ENCODE results near the gene OXER1.

DNA sequence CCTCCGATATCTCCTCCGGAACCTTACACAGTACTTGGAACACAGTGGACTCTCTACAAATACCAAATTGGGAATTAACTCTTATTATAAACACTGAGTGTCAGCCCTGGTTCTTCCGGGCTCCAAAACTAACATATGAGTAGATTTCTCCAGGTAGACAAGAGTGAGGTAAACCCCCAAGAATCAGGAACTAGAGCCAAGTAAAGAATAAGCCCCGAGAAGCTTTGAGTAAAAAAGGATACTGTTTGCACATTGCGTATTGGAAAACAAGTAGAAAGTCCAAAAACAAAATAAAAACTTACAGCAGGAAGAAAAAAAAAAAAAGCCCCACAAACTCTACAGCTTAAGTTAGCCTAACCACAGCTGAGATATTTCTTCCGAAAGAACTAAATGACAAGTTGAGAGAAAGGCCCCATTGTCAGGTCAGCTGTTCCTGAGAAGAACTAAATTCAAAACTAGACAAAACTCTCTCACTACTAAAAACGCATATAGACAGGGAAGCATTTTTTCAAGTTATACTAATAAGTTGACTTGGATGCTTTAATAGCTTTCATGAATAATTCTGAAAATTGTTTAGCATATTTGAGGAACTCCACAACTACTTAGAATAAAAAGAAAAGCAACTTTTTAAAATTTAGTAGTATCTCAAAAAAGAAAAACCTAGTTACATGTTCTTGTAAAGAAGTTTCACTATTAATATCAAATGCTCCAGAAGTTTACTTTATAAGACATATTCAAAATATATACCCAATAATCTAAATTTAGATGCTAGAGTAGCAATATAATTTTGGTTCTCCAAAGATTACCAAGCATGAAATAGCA lies 32.7 kb upstream of the OXER1 start:
- TF ChIP-seq ZIC2 (tag by site-specific recombination; IDR thresholded peaks at IDR 0.05) (no peak), ZBTB10 (tag by site-specific recombination; IDR thresholded peaks at IDR 0.05) (no peak), ZNF433 (tag by site-specific recombination; IDR thresholded peaks at IDR 0.05; ENCODE audit: low read depth) (no peak), ZNF707 (tag by site-specific recombination; IDR thresholded peaks at IDR 0.05) (no peak), ZNF138 (tag by site-specific recombination; IDR thresholded peaks at IDR 0.05; ENCODE audit: borderline replicate concordance) (no peak), ZXDB (tag by site-specific recombination; IDR thresholded peaks at IDR 0.05) (no peak), GLIS1 (tag by site-specific recombination; IDR thresholded peaks at IDR 0.05) (no peak), EGR2 (tag by site-specific recombination; IDR thresholded peaks at IDR 0.05; ENCODE audit: low read depth) (no peak), ZNF350 (tag by site-specific recombination; IDR thresholded peaks at IDR 0.05) (no peak), ZNF112 (tag by site-specific recombination; IDR thresholded peaks at IDR 0.05) (no peak)
- TF ChIP-seq, protein P1, sequence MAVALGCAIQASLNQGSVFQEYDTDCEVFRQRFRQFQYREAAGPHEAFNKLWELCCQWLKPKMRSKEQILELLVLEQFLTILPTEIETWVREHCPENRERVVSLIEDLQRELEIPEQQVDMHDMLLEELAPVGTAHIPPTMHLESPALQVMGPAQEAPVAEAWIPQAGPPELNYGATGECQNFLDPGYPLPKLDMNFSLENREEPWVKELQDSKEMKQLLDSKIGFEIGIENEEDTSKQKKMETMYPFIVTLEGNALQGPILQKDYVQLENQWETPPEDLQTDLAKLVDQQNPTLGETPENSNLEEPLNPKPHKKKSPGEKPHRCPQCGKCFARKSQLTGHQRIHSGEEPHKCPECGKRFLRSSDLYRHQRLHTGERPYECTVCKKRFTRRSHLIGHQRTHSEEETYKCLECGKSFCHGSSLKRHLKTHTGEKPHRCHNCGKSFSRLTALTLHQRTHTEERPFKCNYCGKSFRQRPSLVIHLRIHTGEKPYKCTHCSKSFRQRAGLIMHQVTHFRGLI (tag by site-specific recombination; IDR thresholded peaks at IDR 0.05): no peak
- TF ChIP-seq, protein P2, sequence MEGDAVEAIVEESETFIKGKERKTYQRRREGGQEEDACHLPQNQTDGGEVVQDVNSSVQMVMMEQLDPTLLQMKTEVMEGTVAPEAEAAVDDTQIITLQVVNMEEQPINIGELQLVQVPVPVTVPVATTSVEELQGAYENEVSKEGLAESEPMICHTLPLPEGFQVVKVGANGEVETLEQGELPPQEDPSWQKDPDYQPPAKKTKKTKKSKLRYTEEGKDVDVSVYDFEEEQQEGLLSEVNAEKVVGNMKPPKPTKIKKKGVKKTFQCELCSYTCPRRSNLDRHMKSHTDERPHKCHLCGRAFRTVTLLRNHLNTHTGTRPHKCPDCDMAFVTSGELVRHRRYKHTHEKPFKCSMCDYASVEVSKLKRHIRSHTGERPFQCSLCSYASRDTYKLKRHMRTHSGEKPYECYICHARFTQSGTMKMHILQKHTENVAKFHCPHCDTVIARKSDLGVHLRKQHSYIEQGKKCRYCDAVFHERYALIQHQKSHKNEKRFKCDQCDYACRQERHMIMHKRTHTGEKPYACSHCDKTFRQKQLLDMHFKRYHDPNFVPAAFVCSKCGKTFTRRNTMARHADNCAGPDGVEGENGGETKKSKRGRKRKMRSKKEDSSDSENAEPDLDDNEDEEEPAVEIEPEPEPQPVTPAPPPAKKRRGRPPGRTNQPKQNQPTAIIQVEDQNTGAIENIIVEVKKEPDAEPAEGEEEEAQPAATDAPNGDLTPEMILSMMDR (tag by site-specific recombination; IDR thresholded peaks at IDR 0.05): no peak

Measured in HEK293 (cell line).